Non-pigmented ciliary epithelial cell (primary cell): Measurements from ENCODE around the gene FILIP1L.

Source experiments
- DNase-seq: peaks from one replicate; pipeline ENCODE4 v3.0.0-alpha.2; 2010; ENCODE audit warnings: low read depth

FILIP1L gene

DNA sequence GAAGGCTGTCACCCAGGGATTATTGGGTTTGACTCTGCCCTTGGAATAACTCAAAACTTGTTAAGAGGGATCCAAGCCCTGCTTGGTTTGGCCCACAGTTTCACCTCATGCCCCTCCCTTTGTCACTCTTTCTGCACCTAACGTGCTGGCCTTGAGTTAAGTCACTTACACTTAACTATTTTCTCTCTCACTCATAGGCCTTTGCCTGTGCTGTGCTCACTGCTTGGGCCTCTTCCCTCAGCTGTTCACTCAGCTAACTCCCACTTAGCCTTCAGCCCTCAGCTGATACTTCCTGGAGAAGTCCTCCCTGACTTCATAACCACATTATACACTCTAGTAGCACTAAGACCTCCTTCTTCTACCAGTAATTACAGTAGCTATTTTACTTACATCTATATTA, 163.4 kb downstream of the FILIP1L start:
- no peak for DNase-seq

DNA sequence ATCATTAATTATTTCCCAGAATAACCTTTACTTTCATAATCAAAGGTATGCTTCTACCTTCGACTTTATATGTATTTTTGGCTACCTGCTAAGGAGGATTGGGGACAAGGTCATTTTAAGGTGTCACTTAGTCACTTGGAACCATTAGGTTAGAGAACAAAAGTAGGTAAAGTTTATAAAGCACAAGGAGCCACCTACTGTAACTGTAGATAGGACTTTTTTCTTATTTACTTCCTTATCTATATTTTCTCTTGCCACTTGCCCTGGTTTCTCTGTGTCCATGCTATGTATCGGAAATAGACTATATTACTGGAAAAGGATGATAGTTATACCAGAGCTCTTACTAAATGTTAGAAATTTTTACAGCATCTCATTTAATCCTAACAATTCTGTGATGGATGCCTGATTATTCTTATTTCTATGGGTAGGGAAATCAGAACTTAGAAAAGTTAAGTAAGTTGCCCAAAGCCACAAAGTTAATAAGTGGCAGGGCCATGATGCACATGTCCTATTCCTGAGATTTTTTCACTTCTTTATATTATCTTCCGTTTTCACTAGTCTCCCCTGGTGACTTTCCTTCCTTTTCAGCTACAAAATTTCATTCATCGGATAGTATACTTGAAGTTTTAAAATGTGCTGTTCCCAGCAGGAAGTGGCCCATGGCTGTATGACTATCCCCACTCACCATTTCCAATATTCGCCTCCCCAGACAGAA, 164.2 kb downstream of the FILIP1L start:
- no peak for DNase-seq

DNA sequence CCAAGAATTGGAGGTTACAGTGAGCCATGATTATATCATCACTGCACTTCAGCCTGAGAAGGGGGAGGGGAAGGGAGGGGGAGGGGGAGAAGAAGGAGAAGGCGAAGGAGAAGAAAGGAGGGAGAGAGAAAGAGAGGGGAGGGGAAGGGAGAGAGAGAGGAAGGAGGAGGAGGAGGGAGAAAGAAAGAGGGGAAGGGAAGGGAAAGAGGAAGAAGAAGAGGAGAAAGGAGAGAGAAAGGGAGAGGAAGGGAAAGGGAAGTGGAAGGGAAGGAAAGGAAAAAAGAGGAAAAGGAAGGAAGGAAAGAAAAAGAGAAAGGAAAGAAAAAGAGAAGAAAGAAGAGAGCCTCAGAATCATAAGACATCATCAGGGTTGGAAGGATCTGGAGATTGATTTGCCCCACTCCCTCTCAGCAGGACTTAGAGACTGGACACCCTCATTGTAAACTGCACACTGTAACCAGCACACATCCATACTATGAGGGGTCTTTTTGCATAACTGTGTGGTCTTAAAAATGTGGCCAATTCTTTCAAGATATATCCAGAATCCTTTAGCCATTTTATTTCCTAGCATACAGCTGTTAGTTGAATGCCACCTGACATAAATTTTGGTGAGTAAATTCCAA, 165.7 kb downstream of the FILIP1L start:
- no peak for DNase-seq

DNA sequence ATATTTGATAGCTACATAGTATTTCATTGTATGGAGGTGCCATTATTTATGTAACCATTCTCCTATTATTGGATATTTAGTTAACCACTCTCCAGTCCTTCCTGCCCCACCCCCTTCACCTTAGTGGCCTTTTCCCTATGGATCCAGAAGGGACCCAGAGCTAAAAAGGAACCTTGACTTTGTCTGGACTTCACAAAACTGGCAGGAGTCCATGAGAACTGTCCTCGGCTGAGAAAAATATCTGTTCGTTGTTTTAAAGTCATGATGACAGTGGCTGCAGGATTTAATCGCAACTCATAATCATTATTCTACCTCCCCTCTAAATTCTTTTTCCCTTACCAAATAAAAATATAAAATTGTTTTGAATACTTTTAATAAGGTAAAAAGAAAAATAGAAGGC, 166.9 kb downstream of the FILIP1L start:
- DNase-seq = no peak

DNA sequence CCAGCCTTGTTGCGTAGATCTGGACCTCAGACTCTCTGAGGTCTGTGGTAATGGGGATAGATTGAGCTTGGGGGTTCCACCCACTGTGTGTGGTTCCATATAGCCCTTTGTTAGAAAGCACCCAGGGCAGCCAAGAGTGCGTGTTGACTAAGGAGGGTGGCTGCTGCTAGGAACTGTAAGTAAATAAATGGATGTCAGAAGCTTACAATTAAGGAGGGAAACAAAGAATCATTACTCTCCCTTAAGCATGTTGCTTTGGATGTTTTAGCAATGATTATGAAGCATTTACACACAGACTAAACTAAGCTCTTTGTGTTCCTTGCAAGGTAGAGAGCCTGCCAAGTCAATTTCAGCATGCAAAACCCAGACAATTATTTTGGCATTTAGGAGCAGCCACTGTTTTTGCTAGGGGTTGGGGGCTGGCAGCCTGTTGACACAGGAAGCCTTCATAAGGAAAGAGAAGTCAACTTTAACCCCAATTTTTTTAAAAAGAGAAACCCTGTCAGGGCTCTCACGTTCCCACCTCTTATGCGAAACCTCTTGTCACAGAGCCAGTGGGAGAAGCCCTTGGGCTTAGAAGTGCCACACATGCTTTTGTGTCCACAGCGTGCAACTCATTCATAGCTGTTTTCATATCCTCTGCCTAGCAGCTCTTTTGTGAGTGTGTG, 168.8 kb downstream of the FILIP1L start:
- no peak for DNase-seq

DNA sequence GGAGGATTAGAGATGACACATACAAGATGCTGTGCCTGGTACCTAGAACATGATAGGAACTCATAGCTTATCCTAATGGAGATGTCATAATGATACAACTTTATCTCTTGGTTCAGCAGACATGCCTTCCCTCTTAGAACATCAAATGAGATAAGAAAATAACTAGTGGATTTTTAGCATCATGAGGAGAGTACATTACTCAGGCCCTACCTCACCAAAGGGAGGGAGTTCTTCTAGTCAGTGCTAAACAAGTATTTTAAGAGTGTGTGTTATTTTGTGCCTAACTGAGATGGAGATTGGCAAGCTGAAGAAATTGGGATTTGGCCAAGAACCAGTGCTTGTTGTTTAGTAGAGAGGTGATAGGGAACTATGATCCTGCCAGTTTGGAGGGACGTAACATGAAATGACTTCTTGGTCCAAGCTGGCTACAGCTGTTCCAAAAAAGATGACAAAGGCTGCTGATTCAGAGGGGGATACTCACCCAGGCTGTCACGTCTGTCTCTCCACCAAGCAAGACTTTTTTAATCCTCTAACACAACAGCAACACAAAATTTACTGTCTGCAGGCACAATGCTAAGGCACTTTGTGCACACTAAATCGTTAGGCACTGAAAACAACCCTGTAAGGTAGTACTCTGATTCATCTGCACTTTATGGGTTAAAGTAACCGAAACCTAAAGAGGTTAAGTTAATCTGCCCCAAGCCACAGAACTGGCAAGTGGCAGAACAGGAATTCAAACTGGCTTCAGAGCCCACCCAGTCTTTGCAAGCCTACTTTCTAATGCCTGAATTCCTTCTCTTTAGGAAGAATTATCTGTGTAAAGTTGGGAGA, 170.2 kb downstream of the FILIP1L start:
- no peak for DNase-seq

DNA sequence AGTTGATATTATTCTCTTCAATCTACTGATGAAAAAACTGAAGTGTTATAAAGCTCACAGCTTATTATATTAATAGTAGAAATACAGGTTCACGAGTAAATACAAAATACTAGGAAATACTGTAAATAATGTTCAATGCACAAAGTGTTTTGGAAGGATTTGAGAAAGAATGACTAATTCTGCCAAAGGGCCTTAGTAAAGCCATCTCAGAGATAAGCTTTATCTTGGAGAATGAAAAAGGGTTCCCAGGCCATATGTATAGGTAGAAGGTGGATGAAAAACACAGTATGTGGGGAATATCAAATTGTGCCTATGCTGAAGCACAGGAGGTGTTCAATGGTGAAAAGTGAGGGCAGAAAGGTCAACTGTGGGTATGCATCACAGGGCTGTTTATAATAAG, 173.1 kb downstream of the FILIP1L start:
- no peak for DNase-seq

DNA sequence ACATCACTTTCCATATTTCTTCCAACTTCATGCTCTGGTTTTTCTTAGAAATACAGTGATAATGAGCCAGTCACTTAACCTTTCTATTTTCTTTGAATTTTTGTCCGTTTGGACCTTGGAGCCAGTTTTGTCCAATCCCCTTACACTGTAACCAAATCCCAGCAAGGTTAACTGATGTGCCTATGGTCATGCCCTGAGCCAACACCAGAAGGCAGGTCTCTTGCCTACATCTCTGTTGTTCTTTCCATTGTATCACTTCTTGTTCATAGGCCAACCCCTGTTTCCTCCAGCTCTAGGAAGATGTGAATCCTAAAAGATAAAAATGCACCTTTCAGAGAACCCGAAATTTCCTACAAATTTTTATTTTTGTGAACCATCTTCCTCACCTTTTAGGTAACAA, 174.0 kb downstream of the FILIP1L start:
- no peak for DNase-seq

DNA sequence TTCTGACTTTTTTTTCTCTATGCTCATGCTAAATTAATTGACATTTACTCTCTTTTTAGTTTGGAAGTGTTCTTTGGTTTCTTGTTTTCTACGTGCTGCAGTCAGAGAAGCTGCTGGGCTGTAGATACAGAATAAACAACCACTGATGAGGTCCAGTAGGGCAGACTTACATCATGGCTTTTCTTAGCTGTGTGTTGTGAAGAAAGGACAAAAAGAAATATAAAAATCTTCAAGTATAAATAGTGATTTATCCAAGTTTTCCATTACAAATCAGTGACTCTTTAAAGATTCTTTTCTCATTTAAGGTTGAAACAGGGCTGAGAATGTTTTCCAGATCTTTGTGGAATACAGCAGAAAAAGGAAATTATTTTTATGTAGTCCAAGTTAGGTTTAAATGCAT, 174.4 kb downstream of the FILIP1L start:
- no peak for DNase-seq

DNA sequence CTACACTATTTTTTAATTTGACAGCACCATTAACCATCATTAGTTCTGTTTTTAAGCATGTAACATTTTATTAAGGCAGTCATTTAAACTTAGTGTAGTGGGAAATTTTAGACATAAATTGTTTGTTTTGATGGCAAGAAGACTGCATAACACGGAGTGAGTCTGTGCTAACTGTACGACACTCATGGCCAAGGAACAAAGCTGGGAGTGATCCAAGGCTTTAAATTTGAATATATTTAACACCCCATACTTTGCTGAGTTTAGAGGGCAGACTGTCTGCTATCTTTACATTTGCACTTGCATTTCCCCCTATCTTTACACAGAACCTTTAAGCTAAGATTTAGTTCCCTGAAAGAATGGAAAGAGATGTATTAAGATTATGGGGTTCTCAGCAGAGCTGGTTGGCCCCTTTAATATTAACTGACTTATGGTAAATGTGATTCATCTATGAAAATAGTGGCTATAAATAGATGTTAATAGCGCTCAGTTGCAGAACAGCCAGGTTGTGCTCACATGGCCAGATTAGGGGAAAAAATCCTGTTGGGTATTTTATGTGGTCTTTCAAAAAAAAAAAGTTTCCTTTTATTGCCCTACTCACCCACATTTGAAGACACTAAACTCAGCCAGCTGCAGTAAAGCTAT, 175.9 kb downstream of the FILIP1L start:
- DNase-seq = no peak

DNA sequence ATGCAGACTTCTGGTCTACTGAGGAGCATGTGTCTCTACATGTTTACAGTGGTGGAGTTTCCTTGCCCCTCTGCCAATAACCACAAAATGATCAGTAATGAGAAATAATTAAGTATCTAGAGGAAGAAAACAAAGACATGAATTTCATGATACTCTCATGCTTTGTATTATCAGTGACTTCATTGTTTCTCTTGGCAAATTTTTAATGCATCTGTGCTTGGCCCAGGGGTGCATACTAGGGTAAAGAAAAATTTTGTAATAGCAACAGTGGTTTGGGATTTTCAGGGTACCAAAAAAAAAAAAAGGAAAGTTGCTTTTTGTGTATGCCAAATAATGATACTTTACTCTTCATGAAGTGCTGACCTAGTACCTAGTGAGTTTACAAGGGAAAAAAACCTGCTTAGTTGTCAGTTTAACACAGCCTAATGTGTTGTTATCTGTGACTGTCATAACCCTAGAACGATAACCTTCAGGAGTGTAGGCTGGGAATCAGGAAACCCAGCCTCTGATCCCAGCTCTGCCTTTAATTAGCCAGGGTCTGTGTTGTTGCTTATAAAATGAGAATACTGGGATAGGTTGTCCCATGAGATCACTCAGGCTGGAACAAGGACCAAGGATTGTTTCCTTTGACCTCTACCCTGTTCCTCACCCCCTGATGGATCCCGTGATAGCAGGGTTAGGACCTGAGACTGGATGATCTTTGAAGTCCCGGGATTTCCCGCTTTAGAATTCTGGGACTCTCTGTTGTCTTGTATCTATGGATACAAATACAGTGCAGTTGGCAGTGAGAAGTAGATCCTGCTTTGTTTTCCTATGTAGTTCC, 179.1 kb downstream of the FILIP1L start:
- DNase-seq = no peak

DNA sequence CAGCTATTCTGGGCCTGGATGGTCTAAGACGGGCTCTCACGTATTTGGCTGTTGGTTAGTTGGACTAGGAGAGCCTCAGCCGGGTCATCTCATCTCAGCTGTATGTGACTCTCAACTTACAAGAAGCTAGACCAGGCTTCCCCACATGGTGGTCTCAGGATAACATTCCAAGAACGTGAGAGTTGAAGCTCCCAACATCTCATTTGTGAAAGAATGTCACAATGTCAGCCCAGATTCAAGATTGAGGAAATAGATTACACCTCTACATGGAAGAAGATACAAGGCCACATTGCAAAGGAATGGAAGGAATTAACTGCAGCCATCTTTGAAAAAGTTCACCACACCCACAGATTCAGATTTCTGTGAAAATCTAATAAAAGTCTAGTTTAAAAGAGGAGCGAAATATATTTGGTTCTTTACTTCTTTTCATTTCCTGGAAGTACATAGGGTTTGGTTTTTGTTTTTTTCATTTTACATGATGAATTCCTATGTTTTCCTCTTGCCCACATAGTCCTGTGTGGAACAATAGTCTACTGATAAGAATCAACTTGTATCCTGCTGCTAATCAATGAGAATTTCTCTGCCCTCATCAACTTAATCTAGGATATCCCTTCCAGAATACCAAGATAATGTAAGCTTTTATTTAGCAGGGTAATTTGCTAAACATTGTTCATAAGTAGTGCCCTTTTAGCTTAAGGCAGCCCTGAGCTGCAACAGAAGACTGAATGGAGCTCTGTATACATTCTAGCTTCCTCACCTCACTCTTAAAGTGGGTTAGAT, 180.1 kb downstream of the FILIP1L start:
- no peak for DNase-seq

DNA sequence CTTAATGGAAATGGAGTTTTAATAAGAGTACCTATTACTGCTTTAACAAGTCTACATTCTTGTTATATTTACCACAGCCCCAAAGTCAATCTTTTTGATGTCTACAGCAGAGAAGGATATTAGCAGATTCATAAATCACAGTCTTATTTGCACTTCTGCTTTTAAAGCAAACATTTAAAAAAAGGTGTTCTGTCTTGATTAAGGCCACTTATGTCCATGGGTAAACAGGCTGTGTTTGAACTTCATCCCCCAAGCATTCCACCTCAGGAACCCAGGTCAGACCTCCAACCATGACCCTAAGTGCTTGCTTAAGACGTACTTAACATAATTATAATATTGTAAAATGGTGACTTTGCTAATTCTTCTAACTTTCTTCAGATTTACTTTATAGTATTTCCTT, 183.2 kb downstream of the FILIP1L start:
- DNase-seq = no peak

DNA sequence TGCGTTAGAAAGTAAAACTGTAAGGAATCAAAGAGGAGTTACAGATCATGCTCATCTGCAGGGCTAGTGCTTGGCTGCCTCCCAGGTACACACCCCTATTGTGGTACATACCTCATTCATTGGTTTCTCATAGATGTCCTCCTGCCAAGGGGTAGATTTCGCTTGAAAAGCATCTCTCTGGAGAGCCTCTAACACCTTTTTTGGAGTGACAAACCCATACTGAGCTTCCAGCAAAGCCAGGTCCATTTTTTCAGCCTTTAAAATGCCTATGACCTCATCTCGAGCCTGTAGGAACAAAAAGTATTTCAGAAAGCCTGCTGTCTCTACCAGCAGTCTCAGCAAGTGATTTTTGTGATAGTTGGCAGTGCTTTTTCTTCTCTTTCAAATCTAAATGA, 184.6 kb downstream of the FILIP1L start:
- no peak for DNase-seq

DNA sequence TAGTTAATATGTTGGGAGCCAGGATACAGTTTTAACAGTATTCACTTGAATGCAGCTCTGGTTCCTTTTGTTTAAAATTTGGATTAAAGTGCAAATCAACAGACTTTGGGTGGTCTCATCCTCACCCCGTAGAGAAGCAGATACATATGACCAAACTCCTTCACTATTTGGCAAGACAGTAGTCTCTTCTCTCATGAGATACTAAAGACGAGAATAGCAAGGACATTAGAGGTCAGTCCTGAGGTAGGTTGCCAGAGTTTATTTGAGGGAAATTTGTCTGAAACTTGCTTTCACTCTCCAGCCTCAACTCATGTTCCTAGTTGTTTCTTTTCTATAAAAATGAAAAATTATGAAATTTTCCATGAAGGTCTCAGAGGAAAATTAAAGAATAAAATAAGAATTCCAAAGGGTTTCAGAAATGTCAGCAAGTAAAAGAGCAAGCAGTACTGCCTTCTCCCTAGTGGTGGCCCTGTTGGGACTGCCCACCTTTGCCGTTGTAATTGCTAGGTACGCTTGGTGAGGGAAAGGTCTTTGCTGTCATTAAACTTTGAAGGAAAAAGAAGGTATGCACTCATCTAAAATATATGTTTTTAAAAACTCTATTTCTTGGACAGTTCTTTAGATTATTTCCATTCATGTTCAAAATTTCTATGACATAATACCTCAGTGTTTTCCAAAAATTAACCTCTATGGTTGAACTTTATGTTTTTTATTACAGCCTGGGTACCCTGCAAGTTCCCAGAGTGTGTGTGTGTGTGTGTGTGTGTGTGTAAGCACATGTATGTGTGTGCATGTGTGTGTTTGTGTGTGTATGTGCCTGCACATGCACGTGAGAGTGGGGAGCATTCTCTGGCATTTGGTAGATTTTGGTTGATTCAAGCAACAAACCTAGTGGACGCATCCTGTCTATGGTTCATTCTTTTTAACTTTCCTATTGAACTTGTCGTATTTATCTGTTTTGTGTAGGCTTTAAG, 185.2 kb downstream of the FILIP1L start:
- no peak for DNase-seq

DNA sequence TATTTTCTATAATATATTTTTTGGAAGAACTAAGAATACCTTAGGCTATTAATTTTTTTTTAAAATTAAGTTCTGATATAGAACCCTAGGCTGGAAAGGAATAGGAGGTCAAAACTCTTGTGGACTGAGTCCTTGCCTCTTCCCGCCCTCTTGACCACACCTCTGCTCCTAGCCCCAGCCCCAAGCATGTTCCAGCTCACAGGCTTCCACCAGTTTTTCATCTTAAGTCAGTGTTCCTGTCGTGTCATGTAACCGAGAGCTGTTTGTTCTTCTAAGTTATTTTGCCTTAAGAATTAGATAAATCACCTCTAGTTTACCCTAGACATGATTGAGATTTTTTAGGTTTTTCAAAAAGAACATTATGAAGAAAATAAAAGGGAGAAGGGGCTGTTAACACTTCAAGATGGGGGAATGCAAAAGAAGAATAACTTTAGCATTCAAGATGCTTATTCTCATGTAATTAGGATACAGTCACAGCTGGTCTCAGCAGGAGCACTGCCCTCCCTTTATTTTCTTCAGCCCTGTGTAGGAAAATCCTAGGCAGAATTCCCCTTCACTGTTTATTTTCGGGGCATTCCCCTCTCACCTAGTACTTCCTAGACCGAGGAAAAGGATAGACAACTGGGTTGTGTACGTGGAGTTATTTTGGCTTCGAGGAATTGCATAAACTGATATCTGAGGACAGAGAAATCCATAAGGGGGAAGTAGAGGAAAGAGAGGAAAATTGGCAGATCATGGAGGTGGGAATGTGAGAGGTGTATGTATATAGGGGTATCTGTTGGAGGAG, 186.4 kb downstream of the FILIP1L start:
- DNase-seq = no peak

DNA sequence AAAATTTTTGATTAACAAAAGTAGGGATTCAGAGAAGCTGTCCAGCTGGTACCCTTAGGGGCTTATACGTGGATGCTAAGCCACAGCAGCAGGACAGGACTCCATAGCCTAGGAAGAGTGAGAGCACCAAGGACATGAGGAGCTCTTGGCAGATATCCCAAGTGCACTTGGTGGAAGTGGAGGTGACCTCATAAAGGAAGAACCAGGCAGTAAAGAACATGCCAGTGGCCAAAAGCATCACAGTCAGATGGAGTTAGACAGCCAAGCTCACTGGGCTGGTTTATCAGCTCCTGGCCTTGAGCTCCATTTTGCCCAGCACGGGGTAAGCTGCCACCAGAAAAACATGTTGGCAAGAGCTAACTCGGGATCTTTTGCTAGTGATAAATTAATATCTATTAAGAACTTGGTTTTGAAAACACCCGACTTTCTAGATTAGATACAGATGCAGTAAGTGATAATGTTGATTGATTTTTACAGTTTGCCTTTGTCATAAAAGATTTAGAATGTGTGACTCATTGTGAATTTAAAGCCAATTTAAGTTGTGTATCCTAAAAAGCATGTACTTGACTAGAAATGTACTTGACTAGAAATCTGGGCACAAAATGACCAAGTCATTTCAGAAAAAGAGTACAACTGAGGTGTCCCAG, 188.6 kb downstream of the FILIP1L start:
- no peak for DNase-seq

DNA sequence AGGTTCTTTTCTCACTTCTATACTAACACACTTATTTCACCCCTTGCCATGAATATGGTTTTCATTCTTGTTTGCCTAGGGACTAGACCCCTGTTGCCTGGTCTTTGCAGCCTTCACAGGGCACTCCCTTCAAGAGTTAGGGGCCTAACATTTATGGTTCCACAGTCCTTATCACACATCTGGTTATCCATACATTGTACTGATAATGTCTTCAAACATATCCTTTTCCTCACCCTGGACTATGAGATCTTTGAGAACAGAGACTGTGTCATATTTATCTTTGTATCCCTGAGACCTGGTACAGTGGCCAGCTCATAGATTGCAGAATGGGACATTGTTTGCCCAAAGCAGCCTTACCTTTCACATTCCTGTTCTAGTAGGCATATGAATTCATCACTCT, 190.4 kb downstream of the FILIP1L start:
- no peak for DNase-seq
